ENCODE results near the gene BIRC6. TPM values are rescaled to one million over a fixed set of nuclear protein-coding genes. Genes with fewer than 3 reads are reported as not detected.
"Not testable (repeated sequence)": the region's sequence is repeated elsewhere in the genome, so short reads cannot be mapped to it uniquely, and the experiment has no call there.

Gene BIRC6, protein sequence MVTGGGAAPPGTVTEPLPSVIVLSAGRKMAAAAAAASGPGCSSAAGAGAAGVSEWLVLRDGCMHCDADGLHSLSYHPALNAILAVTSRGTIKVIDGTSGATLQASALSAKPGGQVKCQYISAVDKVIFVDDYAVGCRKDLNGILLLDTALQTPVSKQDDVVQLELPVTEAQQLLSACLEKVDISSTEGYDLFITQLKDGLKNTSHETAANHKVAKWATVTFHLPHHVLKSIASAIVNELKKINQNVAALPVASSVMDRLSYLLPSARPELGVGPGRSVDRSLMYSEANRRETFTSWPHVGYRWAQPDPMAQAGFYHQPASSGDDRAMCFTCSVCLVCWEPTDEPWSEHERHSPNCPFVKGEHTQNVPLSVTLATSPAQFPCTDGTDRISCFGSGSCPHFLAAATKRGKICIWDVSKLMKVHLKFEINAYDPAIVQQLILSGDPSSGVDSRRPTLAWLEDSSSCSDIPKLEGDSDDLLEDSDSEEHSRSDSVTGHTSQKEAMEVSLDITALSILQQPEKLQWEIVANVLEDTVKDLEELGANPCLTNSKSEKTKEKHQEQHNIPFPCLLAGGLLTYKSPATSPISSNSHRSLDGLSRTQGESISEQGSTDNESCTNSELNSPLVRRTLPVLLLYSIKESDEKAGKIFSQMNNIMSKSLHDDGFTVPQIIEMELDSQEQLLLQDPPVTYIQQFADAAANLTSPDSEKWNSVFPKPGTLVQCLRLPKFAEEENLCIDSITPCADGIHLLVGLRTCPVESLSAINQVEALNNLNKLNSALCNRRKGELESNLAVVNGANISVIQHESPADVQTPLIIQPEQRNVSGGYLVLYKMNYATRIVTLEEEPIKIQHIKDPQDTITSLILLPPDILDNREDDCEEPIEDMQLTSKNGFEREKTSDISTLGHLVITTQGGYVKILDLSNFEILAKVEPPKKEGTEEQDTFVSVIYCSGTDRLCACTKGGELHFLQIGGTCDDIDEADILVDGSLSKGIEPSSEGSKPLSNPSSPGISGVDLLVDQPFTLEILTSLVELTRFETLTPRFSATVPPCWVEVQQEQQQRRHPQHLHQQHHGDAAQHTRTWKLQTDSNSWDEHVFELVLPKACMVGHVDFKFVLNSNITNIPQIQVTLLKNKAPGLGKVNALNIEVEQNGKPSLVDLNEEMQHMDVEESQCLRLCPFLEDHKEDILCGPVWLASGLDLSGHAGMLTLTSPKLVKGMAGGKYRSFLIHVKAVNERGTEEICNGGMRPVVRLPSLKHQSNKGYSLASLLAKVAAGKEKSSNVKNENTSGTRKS (N-terminal part only)
- total RNA-seq (10 to 100 TPM; 36.1 to 68.0 (median 55.8) TPM), polyA plus RNA-seq (10 to 100 TPM; 11.0 to 16.5 TPM)
- long read RNA-seq, donor 1, partial matches to known transcripts = 6 of 14 reads
- long read RNA-seq, donor 1, other reads (novel, unspliced or antisense) = 8 of 14 reads
- long read RNA-seq, donor 2, partial matches to known transcripts = 17 of 22 reads
- long read RNA-seq, donor 2, other reads (novel, unspliced or antisense) = 5 of 22 reads
- long read RNA-seq, donor 3, partial matches to known transcripts = 14 of 23 reads
- long read RNA-seq, donor 3, other reads (novel, unspliced or antisense) = 9 of 23 reads

DNA sequence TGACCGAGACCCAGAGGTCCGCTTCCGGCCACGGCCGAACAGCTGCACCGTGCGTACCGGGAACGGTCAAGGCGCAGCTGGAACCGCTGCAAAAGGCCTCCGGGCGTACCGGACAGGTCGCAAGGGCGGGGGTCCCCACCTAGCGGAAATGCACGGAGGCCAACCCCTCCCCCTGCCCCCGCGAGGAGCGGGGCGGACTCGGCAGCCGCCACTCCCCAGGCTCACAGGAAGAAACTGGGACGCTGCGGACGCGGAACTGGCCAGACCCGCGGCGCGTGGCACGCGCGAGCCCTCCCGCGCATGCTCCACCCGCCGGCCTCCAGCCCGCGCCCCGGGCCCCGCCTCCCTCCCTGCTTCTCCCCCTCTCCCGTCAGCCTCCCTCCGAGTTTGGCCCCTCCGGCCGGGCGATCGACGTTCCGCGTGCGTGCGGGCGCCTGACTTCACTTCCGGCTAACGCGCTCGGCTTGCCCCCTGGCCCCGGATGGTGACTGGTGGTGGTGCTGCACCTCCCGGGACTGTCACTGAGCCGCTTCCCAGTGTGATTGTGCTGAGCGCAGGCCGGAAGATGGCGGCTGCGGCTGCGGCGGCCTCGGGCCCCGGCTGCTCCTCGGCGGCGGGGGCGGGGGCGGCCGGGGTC lies at the start of gene BIRC6:
BIRC6 (plus strand) TSS at position 343 of the 637 bp plus-strand sequence; CDS start at position 482, 139 bp downstream.
- DNase-seq = peak; percentile 98 to 99 (median 99)
- WGBS, 4 donors = 0 to 1% (median 1%) methylated on average over 33 to 76 of the region's 76 CpGs
- no peaks in the 10 kb centered on the region for H3K27me3 ChIP-seq
- peak; percentile 29 to 89 for TF ChIP-seq POLR2A (IDR thresholded peaks at IDR 0.05)
- no peak for TF ChIP-seq CTCF (IDR thresholded peaks at IDR 0.05)
- peak within 1 kb of the TSS; percentile 85 to 98 (median 93) for H3K27ac ChIP-seq
- peak; percentile 96 to 98 (median 97) for ATAC-seq
- no peaks in the 10 kb centered on the region for H3K9me3 ChIP-seq
- peaks cover 0 to 10% (median 0%) of the 10 kb centered on the region in 9 donors for H3K36me3 ChIP-seq
- peaks cover 10 to 46% (median 29%) of the 10 kb centered on the region in 12 donors for H3K4me1 ChIP-seq
- intact Hi-C loops (cut with DNase I) = loop anchor here in 3 of 10 donors (2.0 to 10.0 kb wide), 5 partner anchors 79 to 344 kb away; partner anchors contain the start of genes YIPF4 (in 2 of the 3), MEMO1 (in 1 of the 3), SLC30A6 (in 1 of the 3) and SPAST (in 1 of the 3)
- peak within 1 kb of the TSS; percentile 73 to 100 (median 95) for H3K4me3 ChIP-seq

- no peak for TF ChIP-seq POLR2A (IDR thresholded peaks at IDR 0.05)
- no peak for TF ChIP-seq CTCF (IDR thresholded peaks at IDR 0.05)
- Histone ChIP-seq H3K4me1 (no peaks in the 10 kb centered on the region), H3K36me3 (peaks cover 0 to 83% (median 57%) of the 10 kb centered on the region in 9 donors), H3K27me3 (no peaks in the 10 kb centered on the region), H3K27ac (no peak overlapping the region), H3K4me3 (no peak overlapping the region), H3K9me3 (no peaks in the 10 kb centered on the region)
- DNase-seq (no peak), ATAC-seq (no peak)
- WGBS, 4 donors = 96 to 99% (median 97%) methylated on average over 7 of the region's 7 CpGs
- intact Hi-C loops (cut with DNase I) = no loop called here
Observed at GRCh38 chr2:32310577-32310976, 46.2 kb upstream of the BIRC6 start.

GRCh38 chr2:32314886-32315285 lies 41.9 kb upstream of the BIRC6 start:
- H3K4me3 ChIP-seq = no peak overlapping the region
- H3K27me3 ChIP-seq = no peaks in the 10 kb centered on the region
- WGBS, 4 donors = 91 to 98% (median 96%) methylated on average over 1 of the region's 1 CpG
- no peak for ATAC-seq
- no peaks in the 10 kb centered on the region for H3K4me1 ChIP-seq
- TF ChIP-seq POLR2A (IDR thresholded peaks at IDR 0.05) = no peak
- no peak for TF ChIP-seq CTCF (IDR thresholded peaks at IDR 0.05)
- no peak for DNase-seq
- H3K36me3 ChIP-seq = peaks cover 0 to 46% (median 22%) of the 10 kb centered on the region in 9 donors
- intact Hi-C loops (cut with DNase I) = no loop called here
- H3K27ac ChIP-seq = no peak overlapping the region
- no peaks in the 10 kb centered on the region for H3K9me3 ChIP-seq

DNA sequence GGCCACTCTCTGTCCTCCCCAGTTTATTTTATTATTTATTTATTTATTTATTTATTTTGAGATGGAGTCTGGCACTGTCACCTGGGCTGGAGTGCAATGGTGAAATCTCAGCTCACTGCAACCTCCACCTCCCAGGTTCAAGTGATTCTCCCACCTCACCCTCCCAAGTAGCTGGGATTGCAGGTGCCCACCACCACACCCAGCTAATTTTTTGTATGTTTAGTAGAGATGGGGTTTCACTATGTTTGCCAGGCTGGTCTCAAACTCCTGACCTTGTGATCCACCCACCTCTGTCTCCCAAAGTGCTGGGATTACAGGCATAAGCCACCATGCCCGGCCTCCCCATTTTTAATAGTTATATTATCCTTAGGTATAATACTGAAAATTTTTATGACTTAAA lies 28.1 kb upstream of the BIRC6 start:
- H3K27ac ChIP-seq; DNase-seq; H3K9me3 ChIP-seq; H3K27me3 ChIP-seq; H3K4me3 ChIP-seq; intact Hi-C loops (cut with DNase I); H3K36me3 ChIP-seq; ATAC-seq: not testable (repeated sequence)
- WGBS, 4 donors = 89 to 100% (median 96%) methylated on average over 1 of the region's 1 CpG
- peaks cover 0 to 11% (median 0%) of the 10 kb centered on the region in 12 donors for H3K4me1 ChIP-seq

GRCh38 chr2:32329180-32329980 lies 27.4 kb upstream of the BIRC6 start:
- 93 to 98% (median 95%) methylated on average over 14 of the region's 14 CpGs for WGBS, 4 donors
- intact Hi-C loops (cut with DNase I); ATAC-seq; H3K36me3 ChIP-seq; H3K27me3 ChIP-seq; H3K9me3 ChIP-seq; H3K27ac ChIP-seq; DNase-seq; H3K4me3 ChIP-seq: not testable (repeated sequence)
- H3K4me1 ChIP-seq = peaks cover 0 to 11% (median 0%) of the 10 kb centered on the region in 12 donors

Measured in heart left ventricle (tissue), 16 donors.